HS-5 (cell line): ENCODE data around the gene PTPN2.
"Not testable (repeated sequence)": the region's sequence is repeated elsewhere in the genome, so short reads cannot be mapped to it uniquely, and the experiment has no call there.

Experiments used
- DNase-seq: peaks from one replicate; pipeline ENCODE4 v3.0.0-alpha.2; 2012; ENCODE audit warnings: low read depth

The PTPN2 gene

DNA sequence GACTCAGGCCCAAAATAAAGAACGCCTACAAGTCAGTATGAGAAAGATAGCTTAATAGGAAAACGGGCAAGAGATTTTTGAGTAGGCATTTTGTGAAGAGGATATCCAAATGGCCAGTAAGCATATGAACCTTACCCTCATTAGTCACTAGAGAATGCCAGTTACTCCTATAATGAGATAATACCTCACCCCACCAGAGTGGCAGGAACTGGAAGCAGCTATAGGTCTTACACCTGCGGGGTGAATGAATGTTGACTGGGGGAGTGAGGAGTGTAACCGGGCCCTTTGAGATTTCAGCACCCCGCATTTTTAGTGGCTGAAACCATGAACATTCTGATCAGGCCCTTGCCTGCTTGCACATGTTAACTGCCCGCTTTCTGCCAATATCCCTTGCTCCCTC, 7.5 kb upstream of the PTPN2 start:
- no peak for DNase-seq

DNA sequence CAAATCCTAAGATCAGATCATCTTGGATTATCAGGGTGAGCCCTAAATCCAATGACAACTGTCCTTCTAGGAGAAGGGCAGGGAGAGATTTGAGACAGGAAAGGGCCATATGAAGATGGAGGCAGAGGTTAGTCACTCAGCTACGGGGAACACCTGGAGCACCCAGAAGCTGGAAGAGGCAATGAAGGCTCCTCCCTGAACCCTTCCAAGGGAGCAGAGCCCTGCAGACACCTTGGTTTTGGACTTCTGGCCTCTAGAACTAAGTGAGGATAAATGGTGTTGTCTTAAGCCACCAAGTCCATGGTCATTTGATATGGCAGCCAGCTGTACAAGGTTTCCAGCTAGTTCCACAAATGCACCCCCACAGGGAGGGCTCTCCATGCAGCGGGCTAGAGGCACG, 6.9 kb upstream of the PTPN2 start:
- DNase-seq, result no peak

DNA sequence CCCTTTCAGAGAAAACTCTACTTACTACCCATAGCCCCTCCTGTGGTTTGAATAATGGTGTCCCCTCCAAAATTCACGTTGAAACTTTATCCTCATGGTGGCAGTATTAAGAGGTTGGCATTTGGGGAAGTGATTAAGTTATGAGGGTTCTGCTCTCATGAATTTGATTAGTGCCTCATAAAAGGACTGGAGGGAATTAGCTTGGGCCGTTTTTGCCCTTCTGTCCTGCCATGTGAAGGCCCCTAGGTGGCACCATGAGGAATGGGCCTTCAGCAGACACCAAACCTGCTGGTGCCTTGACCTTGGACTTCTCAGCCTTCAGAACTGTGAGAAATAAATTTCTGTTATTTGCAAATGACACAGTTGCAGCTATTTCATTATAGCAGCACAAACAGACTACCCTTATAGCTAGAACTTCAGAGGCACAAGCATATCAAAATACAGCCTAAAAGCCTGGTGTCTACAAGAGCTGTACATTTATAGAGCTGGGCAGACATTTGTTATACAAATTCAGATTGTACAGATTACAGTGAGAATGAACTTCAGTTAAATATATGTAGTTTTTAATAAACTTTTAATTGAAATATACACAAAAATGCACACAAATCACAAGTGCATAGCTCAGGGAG, 2.6 kb upstream of the PTPN2 start:
- no peak for DNase-seq

DNA sequence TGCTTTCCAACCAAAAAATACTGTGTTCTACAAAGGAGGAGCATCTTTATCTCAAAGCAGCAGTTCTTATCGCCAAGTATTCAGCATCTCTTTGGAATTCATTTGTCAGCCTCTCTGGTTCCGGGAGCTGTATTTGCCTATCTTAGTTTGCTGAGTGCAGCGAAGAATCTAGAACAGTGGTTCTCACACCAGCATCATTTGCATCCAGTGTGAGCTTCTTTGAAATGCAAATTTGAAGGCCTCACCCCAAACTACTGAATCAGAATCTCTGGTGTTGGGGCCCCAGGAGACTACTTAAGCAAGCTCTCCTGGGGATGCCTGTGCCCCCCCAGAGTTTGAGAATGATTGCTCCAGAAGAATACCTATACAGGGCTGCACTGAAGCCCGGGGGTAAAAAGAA, 1.5 kb upstream of the PTPN2 start:
- DNase-seq, result no peak

DNA sequence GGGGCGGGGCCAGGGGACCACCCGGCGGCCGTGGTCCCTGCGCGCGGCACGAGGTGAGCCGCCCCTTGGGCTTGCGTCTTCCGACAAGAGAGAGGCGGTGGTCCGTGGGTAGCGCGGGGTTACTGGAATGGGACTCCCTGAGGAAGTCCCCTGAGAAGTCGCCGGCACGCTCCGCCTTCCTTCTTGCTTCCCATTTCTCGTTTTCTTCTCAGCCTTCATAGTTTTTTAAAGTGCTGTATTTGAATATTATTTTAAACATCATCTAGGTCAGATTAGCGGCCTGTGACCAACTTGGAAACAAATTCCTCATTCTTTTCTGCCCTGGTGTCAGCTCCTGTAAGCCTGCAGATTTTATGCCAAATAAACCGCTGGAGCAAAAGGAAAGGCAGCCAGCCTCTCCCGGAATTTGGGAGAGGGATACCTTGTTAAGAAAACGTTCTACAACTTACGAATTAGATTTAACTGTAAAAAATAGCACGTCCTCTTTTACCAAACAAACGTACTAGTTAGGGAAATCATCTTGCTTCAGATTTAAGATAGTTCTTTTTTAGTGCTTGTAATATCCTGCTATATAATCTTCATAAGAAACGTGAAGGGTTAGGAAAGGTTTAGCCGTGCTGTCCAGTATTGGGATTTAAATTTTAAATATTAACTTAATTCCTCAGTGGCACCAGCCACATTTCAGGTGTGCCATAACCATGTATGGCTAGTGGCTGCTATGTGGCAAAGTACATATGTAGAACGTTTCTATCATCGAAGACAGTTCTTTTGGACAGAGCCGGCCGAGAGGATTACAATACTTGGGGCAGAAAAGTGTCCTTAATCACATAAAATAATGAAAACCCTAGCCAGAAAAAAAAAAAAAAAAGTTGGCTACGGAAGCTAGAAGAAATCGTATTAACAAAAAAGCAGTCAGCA, 628 bp upstream of the PTPN2 start:
- no peak for DNase-seq

DNA sequence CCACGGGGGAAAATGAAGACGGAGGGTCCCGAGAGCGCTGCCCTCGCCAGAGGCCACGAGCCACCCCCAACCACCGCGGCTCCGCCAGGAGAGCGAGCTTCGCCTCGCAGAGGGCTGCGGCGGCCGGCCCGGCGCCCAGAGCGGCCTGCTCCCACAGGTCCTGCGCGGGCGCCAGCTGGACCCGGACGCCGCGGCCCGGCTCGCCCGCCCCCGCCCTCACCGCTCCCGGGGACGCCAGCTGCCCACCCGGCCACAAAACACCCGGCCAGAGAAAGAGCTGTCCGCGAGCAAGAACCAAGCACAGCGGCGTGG, 709 bp downstream of the PTPN2 start:
- no peak for DNase-seq

DNA sequence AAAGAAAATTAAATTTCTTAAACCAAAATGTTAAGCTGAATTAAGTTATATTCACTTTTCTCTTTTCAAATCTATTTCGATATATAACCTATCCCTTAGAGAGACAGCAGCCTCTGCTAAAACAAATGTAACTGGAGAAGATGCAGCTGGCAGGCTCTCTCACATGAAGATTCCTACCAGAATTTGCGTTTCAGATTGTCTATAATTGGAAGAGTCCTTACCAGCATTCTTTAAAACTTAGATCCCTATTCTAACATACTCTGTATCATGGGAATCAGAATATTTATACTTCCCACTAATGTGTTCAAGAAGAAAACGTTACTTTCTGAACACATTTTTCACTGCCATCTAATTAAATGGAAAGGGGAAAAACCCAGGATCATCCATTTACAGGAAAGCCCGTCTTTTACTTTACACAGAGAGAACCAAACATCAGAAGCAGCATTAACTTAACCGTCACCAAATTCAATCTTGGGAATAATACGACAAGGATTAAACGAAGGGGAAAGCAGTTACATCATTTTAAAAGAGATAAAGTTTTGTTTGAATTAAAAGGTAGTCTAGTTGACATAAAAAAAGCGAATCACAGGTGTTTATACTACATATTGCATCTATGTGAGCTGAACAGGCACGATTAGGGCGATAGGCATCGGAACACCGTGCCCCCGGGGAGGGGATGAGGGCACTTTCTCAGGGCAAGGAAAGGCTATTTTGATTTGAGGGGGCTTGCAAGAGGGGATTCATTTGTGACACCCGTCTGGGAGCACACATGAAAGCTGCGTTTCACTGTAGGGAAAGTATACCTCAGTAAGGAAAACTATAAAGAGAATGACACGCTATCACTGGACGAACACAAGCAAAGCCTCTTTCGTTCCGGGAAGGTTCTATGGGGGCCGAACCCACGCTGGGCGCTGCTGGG, 1.3 kb downstream of the PTPN2 start:
- DNase-seq, result no peak

DNA sequence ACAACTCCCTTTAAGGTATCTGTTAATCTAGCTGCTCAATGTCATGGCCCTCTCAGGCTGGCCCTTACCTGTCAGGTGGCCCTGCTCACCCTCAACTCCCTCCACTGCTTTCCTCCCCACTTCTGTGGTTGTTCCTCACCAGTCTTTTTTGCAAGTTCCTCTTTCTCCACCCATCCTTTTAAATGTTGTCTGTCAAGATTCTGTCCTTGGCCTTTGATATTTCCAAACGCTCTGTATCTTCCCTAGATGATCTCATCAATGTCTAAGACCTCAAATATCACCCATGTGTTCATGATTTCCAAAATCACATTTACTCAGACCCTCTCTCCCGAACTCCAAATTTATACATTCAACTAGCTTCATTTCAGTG, 3.5 kb downstream of the PTPN2 start:
- no peak for DNase-seq

DNA sequence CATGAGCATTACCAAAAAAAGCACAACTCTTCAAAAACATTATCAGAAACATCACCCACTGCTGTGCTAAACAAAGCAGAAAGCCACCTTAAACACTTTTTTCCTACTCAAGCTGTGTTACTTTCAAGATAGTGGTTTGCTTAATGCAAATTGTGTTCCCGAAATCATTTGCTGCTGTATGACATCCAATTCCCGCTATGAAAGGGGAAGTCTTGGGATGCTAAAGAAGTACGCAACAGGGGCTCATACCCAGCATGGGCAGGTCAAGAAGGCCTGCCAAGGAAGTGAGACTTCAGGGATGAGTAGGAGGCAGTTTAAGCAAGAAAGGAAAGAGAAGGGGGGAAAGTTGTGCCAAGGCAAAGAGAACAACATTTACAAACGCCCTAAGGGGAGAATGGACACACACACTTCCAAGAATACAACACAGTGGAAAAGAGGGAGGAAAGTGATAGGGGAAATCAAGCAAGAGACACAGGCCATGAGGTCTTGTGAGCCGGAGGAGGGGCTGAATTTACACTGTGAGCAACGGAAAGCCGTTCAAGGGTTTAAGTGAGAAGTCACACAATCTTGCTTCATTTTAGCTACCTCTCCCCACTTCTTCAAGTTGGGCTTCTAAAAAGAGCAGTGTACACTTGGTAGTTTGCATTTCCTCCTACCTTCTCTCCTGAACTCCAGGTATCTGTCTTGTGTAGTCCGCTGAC, 4.0 kb downstream of the PTPN2 start:
- DNase-seq, result no peak

DNA sequence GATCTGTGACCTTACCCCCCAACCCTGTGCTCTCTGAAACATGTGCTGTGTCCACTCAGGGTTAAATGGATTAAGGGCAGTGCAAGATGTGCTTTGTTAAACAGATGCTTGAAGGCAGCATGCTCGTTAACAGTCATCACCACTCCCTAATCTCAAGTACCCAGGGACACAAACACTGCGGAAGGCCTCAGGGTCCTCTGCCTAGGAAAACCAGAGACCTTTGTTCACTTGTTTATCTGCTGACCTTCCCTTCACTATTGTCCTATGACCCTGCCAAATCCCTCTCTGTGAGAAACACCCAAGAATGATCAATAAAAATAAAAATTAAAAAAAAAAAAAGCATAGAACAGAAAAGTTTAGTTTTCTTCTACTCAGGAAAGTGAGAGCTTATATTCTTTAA, 9.0 kb downstream of the PTPN2 start:
- DNase-seq, result not testable (repeated sequence)

DNA sequence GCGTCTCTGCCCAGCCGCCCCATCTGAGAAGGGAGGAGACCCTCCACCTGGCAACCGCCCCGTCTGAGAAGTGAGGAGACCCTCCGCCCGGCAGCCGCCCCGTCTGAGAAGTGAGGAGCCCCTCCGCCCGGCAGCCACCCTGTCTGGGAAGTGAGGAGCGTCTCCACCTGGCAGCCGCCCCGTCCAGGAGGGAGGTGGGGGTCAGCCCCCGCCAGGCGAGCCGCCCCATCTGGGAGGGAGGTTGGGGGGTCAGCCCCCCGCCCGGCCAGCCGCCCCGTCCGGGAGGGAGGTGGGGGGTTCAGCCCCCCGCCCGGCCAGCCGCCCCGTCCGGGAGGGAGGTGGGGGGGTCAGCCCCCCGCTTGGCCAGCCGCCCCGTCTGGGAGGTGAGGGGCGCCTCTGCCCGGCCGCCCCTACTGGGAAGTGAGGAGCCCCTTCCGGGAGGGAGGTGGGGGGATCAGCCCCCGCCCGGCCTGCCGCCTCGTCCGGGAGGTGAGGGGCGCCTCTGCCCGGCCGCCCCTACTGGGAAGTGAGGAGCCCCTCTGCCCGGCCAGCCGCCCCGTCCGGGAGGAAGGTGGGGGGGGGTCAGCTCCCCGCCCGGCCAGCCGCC, 10.0 kb downstream of the PTPN2 start:
- not testable (repeated sequence) for DNase-seq

DNA sequence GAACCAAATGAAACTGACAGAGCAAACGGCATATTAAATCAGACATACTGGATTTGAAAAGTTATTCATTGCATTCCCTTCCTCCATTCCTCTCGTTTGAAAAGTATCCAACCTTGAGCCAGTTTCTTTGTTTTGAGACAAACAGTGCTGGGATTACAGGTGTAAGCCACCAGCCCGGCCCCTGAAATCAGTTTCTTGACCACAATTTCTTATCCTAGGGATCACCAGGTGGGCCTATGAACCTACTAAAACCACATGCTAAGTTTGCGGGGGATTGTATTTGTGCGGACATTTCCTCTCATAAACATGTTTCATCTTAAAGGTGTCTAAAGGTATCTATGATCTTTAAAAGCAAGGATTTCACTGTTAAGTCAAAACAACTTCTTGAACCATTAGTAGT, 11.6 kb downstream of the PTPN2 start:
- no peak for DNase-seq

DNA sequence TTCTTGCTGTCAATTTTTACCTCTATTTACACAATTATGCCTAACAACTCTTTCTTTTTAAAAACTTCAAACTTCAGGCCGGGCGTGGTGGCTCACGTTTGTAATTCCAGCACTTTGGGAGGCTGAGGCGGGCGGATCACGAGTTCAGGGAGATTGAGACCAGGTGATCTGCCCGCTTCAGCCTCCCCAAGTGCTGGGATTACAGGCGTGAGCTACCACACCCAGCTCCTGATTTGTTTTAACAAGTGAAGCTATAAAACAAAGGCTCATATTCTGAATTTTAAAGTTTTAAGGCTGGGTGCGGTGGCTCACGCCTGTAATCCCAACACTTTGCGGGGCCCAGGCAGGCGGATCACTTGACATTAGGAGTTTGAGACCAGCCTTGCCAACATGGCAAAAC, 15.5 kb downstream of the PTPN2 start:
- no peak for DNase-seq

DNA sequence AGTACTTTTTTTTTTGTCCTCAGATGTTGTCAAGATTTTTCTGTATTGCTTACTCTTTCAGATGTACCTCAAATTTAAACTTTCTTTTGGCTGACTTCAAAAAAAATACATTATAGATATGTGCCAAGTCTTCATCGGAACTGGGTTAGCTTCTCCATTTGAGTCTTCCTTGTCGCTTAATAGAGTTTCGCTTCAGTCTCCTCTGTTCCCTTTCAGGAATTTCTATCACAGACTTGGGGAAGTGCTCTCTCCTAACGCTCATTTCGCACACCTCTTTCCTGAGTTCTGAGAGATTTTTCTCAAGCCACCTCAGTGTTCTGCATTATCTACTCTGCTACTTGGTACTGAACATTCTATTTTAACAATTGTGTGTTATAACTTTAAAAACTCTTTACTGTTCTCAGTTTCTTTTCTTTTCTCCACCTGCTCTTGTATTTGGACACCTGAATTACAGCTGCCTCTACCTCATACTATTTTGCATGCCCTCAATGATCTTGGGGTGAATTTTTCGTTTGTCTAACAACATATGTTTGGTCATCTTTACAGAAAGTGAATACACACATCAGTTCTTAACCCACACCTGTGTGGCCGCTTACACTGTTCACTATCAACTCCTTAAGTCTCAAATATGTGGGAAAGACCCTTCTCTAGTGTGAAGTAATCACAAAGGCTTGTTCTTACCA, 16.5 kb downstream of the PTPN2 start:
- DNase-seq, result no peak

DNA sequence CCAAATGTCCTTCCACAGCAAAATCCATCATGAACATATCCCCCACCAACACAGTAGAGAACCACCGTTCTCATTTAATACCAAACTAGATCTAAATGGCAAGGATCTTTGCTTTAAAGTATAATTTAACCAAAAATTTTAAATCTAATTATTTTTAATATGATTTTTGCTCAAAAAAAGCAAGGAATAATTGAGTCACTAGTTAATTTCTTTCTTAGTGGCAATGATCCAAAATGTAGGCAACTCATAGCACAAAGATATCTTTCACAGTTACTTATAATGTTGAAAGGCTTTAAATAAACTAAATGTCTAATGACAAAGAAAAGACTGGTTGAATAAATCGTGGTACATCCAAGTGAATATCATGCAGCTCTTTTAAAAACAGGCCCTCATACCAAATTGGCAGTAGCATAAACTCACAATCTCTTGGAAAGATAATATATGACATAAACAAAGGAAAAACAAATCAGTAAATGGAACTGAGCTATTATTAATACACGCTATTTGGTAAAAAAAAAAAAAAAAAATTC, 20.3 kb downstream of the PTPN2 start:
- no peak for DNase-seq

DNA sequence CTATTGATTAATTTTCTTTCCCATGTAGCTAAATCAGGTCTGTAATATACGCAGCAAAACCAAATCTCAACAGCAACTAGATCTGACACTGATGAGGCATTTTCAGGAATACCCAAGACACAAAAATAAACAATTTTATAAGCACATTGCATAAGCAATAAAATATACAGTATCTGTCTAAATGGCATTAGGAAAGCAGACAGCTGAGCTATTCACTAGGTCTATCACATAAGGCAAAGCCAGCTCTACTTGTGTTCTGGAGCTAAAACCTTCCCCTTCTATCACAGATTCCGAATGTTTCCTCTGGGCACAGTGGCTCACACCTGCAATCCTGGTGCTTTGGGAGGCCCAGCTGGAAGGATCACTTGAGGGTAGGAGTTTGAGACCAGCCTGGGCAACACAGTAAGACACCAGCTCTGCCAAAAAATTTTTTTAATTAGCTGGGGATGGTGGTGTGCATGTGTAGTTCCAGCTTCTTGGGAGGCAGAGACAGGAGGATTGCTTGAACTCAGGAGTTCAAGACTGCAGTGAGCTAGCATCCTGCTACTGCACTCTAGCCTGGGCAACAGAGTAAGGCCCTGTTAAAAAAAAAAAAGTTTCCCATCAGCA, 21.1 kb downstream of the PTPN2 start:
- no peak for DNase-seq

DNA sequence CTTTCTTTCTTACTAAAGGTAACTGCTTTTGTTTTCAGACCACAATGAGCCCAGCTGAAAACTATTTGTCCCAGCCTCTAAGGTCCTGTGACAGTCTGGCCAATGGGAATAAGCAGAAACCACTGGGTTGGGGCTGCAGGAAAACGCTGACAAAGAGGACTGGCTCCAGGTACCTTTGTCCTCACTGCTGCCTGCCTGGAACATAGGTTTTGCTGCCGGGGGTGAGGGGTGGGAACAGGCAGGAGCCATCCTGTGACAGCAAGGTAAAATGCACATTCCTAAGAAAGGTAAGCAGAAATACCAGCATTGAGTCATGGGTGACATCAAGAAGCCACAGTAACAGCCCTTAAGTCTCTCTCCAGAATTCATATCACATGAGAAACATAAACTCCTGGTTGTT, 21.6 kb downstream of the PTPN2 start:
- DNase-seq, result no peak

DNA sequence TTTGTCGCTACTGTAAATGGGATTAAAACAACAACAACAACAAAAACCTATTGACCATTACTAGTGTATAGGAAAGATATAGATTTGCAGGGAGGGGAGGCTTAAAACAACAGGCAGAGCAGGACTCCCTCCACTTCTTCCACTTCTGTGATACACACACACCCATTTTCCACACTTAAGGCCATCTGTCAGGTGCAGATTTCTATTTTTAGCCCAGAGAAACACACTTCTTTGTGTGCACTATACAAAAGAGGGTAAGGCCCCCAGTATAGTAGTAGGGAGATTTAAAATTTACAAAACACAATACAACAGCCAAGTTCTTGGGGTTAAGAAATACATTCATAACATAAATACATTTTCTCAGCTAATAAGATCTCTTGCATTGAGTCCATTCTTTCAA, 22.4 kb downstream of the PTPN2 start:
- no peak for DNase-seq

DNA sequence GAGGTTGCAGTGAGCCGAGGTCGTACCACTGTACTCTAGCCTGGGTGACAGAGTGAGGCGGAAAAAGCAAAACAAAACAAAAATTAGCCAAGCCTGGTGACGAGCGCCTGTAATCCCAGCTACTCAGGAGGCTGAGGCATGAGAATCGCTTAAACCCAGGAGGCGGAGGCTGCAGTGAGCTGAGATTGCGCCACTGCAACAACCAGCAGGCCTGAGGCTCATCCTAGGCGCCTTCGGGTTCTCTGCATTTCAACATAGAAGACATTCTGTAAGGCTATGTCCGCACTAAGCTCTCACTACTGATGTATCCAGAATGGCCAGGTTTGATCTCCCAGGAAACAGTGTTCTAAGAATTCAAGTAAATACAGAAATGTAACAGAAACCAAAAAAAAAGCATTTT, 23.5 kb downstream of the PTPN2 start:
- no peak for DNase-seq

DNA sequence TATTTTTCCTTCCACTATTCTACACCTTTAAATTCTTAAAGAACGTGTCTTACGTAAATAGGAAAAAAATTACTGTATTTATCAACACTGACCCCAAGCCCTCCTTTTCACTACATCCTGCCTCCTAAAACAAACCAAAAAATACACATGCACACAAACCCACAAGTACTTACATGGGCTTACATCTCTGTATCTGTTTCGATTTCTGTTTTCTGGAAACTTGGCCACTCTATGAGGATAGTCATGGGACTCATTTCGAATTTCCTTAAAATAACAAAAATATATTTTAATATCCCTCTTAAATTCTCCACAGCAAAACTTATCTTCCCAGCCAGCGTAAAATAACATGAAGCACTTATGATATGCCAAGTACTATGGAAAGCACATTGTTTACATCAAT, 25.0 kb downstream of the PTPN2 start:
- DNase-seq, result no peak
